Osteoblast (primary cell): ENCODE data around the gene CKAP2L. TPM values are rescaled to one million over a fixed set of nuclear protein-coding genes. Genes with fewer than 3 reads are reported as not detected.

ENCODE experiments used
- DNase-seq: peaks from one replicate; pipeline ENCODE4 v3.0.0; 2011; ENCODE audit warnings: low spot score, mixed read lengths; ENCODE audit not compliant: insufficient read length; ENCODE audit errors: missing footprints
- H2AFZ ChIP-seq: 2 replicates; pipeline ENCODE4 v1.6.0; 2011; ENCODE audit warnings: mild to moderate bottlenecking, low read length
- H3K27ac ChIP-seq: 2 replicates; pipeline ENCODE4 v1.5.1; 2011; ENCODE audit warnings: mild to moderate bottlenecking, low read depth, low read length, moderate library complexity
- H3K27me3 ChIP-seq: 2 replicates; pipeline ENCODE4 v1.6.0; 2012; ENCODE audit warnings: mild to moderate bottlenecking, control low read depth, inconsistent platforms, low read length, moderate library complexity; ENCODE audit not compliant: insufficient read depth
- H3K36me3 ChIP-seq: 2 replicates; pipeline ENCODE4 v1.5.1; 2011; ENCODE audit warnings: mild to moderate bottlenecking, low read length, control low read depth, moderate library complexity; ENCODE audit not compliant: insufficient read depth
- H3K4me1 ChIP-seq: 2 replicates; pipeline ENCODE4 v1.5.1; 2011; ENCODE audit warnings: mild to moderate bottlenecking, low read length, control low read depth, moderate library complexity; ENCODE audit not compliant: insufficient read depth
- H3K4me2 ChIP-seq: 2 replicates; pipeline ENCODE4 v1.6.0; 2011; ENCODE audit warnings: mild to moderate bottlenecking, low read length; ENCODE audit not compliant: insufficient read depth
- H3K4me3 ChIP-seq: fragments of 200-600 bp; sonication (generic); 3 replicates; pipeline ENCODE4 v1.5.1; 2012; ENCODE audit warnings: mild to moderate bottlenecking, low read length, inconsistent platforms; ENCODE audit not compliant: insufficient read depth
- H3K79me2 ChIP-seq: 2 replicates; pipeline ENCODE4 v1.6.0; 2012; ENCODE audit warnings: mild to moderate bottlenecking, low read length, control low read depth, inconsistent platforms; ENCODE audit not compliant: insufficient read depth
- H3K9me3 ChIP-seq: 2 replicates; pipeline ENCODE4 v1.5.1; 2011; ENCODE audit warnings: low read depth, low read length, control low read depth
- H4K20me1 ChIP-seq: 2 replicates; pipeline ENCODE4 v1.6.0; 2012; ENCODE audit warnings: mild to moderate bottlenecking, low read length, control low read depth; ENCODE audit not compliant: insufficient read depth
- total RNA-seq: library from RNA; depleted of rRNA; stranded (reverse); fragments of >200 nt; gene quantifications from 2 replicates; pipeline ENCODE4 v1.2.3, GENCODE V29; 2012
- TF ChIP-seq, protein P1 (sequence below): IDR thresholded peaks from 2 replicates; pipeline ENCODE4 v1.5.1; 2011; ENCODE audit warnings: mild to moderate bottlenecking, low read depth, low read length, moderate library complexity; ENCODE audit errors: extremely low read depth

Gene CKAP2L
- total RNA-seq, 1 donor, result 1.1 TPM

DNA sequence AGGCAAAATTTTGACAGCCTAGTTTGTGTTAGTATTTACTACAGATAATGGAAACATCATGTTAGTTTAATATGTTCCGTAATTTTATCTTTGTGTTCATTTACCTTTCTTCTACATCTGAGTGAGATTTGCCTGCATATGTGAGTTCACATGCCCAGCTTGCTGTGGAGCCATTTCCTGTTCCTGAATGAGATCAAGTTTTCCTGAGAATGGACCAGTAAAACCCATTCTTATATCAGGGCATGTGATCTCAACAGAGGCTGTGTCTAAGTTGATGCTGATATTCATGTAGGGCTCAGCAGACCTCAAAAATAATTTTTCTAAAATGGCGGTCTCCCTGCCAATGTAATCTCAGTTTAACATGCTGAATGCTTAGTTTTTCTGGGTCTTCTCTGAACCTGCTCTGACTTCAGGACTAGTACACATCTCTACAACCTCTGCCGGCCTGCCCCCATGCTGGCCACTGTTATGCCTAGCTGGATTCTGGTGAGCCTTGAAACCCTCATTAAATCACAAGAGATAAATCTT lies 18.8 kb upstream of the CKAP2L start:
- Histone ChIP-seq H2AFZ (no peak overlapping the region), H3K79me2 (no peaks in the 10 kb centered on the region), H3K36me3 (no peaks in the 10 kb centered on the region), H3K4me1 (peaks cover 10% of the 10 kb centered on the region), H4K20me1 (no peaks in the 10 kb centered on the region), H3K27ac (no peak overlapping the region), H3K27me3 (no peaks in the 10 kb centered on the region), H3K9me3 (no peaks in the 10 kb centered on the region), H3K4me3 (no peak overlapping the region), H3K4me2 (no peak overlapping the region)
- TF ChIP-seq, protein P1, sequence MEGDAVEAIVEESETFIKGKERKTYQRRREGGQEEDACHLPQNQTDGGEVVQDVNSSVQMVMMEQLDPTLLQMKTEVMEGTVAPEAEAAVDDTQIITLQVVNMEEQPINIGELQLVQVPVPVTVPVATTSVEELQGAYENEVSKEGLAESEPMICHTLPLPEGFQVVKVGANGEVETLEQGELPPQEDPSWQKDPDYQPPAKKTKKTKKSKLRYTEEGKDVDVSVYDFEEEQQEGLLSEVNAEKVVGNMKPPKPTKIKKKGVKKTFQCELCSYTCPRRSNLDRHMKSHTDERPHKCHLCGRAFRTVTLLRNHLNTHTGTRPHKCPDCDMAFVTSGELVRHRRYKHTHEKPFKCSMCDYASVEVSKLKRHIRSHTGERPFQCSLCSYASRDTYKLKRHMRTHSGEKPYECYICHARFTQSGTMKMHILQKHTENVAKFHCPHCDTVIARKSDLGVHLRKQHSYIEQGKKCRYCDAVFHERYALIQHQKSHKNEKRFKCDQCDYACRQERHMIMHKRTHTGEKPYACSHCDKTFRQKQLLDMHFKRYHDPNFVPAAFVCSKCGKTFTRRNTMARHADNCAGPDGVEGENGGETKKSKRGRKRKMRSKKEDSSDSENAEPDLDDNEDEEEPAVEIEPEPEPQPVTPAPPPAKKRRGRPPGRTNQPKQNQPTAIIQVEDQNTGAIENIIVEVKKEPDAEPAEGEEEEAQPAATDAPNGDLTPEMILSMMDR, result no peak
- no peak for DNase-seq

DNA sequence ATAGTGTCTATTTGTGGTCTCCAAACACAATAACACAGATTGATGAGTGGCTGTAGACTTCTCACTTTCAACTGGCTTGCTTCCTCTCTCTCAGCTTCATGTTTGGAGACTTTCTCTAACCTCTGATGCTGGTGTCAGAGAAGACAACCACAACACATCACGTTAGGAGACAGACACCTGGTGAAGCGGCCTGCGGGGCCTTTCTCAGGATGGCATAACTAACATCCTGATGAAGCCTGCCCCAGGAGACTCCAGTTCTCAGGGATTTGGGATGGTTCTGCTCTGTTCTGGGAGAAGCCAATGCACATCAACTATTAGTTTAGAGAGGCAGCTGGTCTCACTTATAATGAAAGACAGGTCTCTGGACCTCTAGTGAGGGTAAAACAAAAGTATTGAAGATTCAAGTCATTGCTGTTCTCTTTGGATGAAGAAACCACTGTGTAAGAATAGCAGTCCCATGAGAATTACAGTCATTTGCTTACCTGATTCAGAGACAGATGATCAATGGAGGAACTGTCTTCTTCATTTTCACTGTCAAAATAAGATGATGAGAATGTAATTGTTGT lies 17.9 kb upstream of the CKAP2L start:
- Histone ChIP-seq H3K4me3 (no peak overlapping the region), H3K79me2 (no peaks in the 10 kb centered on the region), H3K9me3 (no peaks in the 10 kb centered on the region), H4K20me1 (no peaks in the 10 kb centered on the region), H3K4me2 (no peak overlapping the region), H3K27me3 (no peaks in the 10 kb centered on the region), H2AFZ (no peak overlapping the region), H3K27ac (no peak overlapping the region), H3K36me3 (no peaks in the 10 kb centered on the region), H3K4me1 (peaks cover 10% of the 10 kb centered on the region)
- TF ChIP-seq, protein P1, result no peak
- no peak for DNase-seq

DNA sequence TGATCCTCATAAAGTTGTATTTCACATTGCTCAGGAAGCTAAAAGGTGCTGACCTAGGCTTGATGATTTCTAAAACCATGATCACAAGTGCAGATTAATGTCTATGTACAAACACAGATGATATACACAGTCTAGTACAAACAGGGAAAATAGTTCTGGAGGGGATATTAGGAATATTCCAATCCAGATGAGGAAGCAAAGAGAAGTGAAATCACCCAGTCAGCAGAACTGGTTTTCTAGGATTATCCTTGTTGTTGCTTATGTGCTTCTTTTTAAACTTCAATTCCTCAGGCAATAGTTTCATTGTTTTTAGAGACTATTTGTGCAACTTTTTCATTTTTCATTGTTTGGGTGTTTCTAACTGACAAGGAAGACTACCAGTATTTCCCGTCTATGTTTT lies 15.2 kb upstream of the CKAP2L start:
- H3K4me1 ChIP-seq, result peaks cover 10% of the 10 kb centered on the region
- H3K27ac ChIP-seq, result no peak overlapping the region
- H3K4me3 ChIP-seq, result no peak overlapping the region
- H3K4me2 ChIP-seq, result no peak overlapping the region
- no peaks in the 10 kb centered on the region for H4K20me1 ChIP-seq
- no peaks in the 10 kb centered on the region for H3K79me2 ChIP-seq
- H3K27me3 ChIP-seq, result no peaks in the 10 kb centered on the region
- no peak overlapping the region for H2AFZ ChIP-seq
- no peaks in the 10 kb centered on the region for H3K36me3 ChIP-seq
- DNase-seq, result no peak
- TF ChIP-seq, protein P1, result no peak
- H3K9me3 ChIP-seq, result no peaks in the 10 kb centered on the region

DNA sequence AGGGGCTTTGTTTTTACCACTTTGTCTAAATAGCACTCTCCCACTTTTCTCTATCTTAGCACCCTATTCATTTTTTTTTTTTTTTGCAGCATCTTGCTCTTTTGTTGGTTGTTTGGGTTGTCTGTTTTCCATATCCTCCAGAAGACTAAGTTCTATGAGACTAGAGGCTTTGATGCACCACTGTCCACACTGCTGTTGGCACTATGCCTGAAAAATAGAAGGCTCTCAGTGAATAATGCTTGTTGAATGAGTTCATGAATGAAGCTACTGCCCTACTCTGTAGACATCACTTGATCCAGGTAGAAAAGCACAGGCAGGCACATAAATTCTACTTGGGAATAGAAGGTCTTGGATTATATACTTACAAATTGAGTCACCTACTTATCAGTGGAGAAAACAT lies 12.6 kb upstream of the CKAP2L start:
- H3K4me2 ChIP-seq, result no peak overlapping the region
- H3K79me2 ChIP-seq, result no peaks in the 10 kb centered on the region
- no peaks in the 10 kb centered on the region for H3K4me1 ChIP-seq
- H3K9me3 ChIP-seq, result no peaks in the 10 kb centered on the region
- H3K27ac ChIP-seq, result no peak overlapping the region
- H3K27me3 ChIP-seq, result no peaks in the 10 kb centered on the region
- peak; percentile 34 for DNase-seq
- no peaks in the 10 kb centered on the region for H4K20me1 ChIP-seq
- H2AFZ ChIP-seq, result no peak overlapping the region
- TF ChIP-seq, protein P1, result no peak
- H3K36me3 ChIP-seq, result no peaks in the 10 kb centered on the region
- H3K4me3 ChIP-seq, result no peak overlapping the region
